Posterior vena cava (tissue), 2 donors: ENCODE data around the gene SSR3. TPM values are rescaled to one million over a fixed set of nuclear protein-coding genes. Genes with fewer than 3 reads are reported as not detected.

Experiments
- DNase-seq: peaks from one replicate; pipeline ENCODE4 v3.0.0-alpha.2; 2020; ENCODE audit warnings: low spot score
- intact Hi-C, 2 donors: fragments of 100-400 bp; cut with DNase I; formaldehyde crosslinking; loops; one replicate each; pipeline versions ENCODE4 v1.14.1 to v1.14.2; 2022 to 2023
- total RNA-seq, 2 donors: library from RNA; stranded (reverse); fragmentation: NEBNext Ultra II Directional; extraction: Animal tissue kit (Norgen Biotek cat#: 25700); gene quantifications; one replicate each; pipeline ENCODE4 v1.2.1, GENCODE V29; 2021
- donor health status: DM: yes; HTN: yes; CAD: no.
- donor health status: DM: yes; HTN: yes; CAD: no.

The SSR3 gene
- total RNA-seq, 2 donors from 2014 or later: 150 to 171 TPM

GRCh38 chr3:156543043-156543555 is 11.8 kb downstream of the SSR3 start:
- intact Hi-C loops: no loop called here
- no peak for DNase-seq

- intact Hi-C loops: no loop called here
- DNase-seq: no peak
Observed at GRCh38 chr3:156542101-156543042, 12.5 kb downstream of the SSR3 start.

- intact Hi-C loops: loop anchor here (5.0 to 10.0 kb wide), 2 partner anchors 542 to 545 kb away; no protein-coding TSS in a partner anchor
- DNase-seq: no peak
Observed at GRCh38 chr3:156539802-156540201, 15.1 kb downstream of the SSR3 start.

- intact Hi-C loops: loop anchor here (5.0 to 10.0 kb wide), 2 partner anchors 543 to 546 kb away; no protein-coding TSS in a partner anchor
- DNase-seq: no peak
Observed at GRCh38 chr3:156539051-156539450, 15.9 kb downstream of the SSR3 start.

GRCh38 chr3:156536524-156537316 is 18.2 kb downstream of the SSR3 start:
- DNase-seq: no peak
- intact Hi-C loops: loop anchor here (5.0 to 10.0 kb wide), 2 partner anchors 546 to 548 kb away; no protein-coding TSS in a partner anchor

GRCh38 chr3:156535798-156536197 is 19.1 kb downstream of the SSR3 start:
- DNase-seq: no peak
- intact Hi-C loops: loop anchor here (5.0 to 10.0 kb wide), 2 partner anchors 547 to 549 kb away; no protein-coding TSS in a partner anchor

GRCh38 chr3:156535162-156535627 is 19.7 kb downstream of the SSR3 start:
- intact Hi-C loops: loop anchor here (5.0 to 10.0 kb wide), 2 partner anchors 547 to 550 kb away; no protein-coding TSS in a partner anchor
- DNase-seq: peak; percentile 86

GRCh38 chr3:156533205-156533604 is 21.7 kb downstream of the SSR3 start:
- no peak for DNase-seq
- intact Hi-C loops: loop anchor here in 1 of 2 donors (10.0 kb wide), 1 partner anchor 552 kb away; no protein-coding TSS in a partner anchor

- intact Hi-C loops: loop anchor here in 1 of 2 donors (10.0 kb wide), 1 partner anchor 552 kb away; no protein-coding TSS in a partner anchor
- DNase-seq: no peak
Observed at GRCh38 chr3:156532730-156533129, 22.2 kb downstream of the SSR3 start.

GRCh38 chr3:156530980-156531379 is 23.9 kb downstream of the SSR3 start:
- no peak for DNase-seq
- intact Hi-C loops: loop anchor here in 1 of 2 donors (10.0 kb wide), 1 partner anchor 554 kb away; no protein-coding TSS in a partner anchor

- intact Hi-C loops: loop anchor here in 1 of 2 donors (10.0 kb wide), 1 partner anchor 608 kb away; no protein-coding TSS in a partner anchor
- no peak for DNase-seq
Observed at GRCh38 chr3:156527060-156527459, 27.9 kb downstream of the SSR3 start.

- no peak for DNase-seq
Observed at GRCh38 chr3:156525808-156526207, 29.1 kb downstream of the SSR3 start.

GRCh38 chr3:156522673-156523072 is 32.2 kb downstream of the SSR3 start:
- intact Hi-C loops: loop anchor here in 1 of 2 donors (10.0 kb wide), 1 partner anchor 612 kb away; no protein-coding TSS in a partner anchor
- no peak for DNase-seq

More at GRCh38 chr3:156525808-156526207, 29.1 kb downstream of the SSR3 start:
- intact Hi-C loops: loop anchor here in 1 of 2 donors (10.0 kb wide), 1 partner anchor 609 kb away; no protein-coding TSS in a partner anchor

GRCh38 chr3:156519758-156520162 is 35.2 kb downstream of the SSR3 start:
- DNase-seq: no peak
- intact Hi-C loops: loop anchor here in 1 of 2 donors (10.0 kb wide), 1 partner anchor 615 kb away; no protein-coding TSS in a partner anchor

GRCh38 chr3:156518726-156519125 is 36.2 kb downstream of the SSR3 start:
- DNase-seq: no peak
- intact Hi-C loops: no loop called here

GRCh38 chr3:156516961-156517360 is 38.0 kb downstream of the SSR3 start:
- no peak for DNase-seq
- intact Hi-C loops: no loop called here

- no peak for DNase-seq
- intact Hi-C loops: no loop called here
Observed at GRCh38 chr3:156516284-156516683, 38.6 kb downstream of the SSR3 start.

- no peak for DNase-seq
- intact Hi-C loops: loop anchor here in 1 of 2 donors (2.0 kb wide), 1 partner anchor 345 kb away; no protein-coding TSS in a partner anchor
Observed at GRCh38 chr3:156513619-156514018, 41.3 kb downstream of the SSR3 start.
